GM23338 (cell line): ENCODE data around the gene TTLL9. TPM values are rescaled to one million over a fixed set of nuclear protein-coding genes. Genes with fewer than 3 reads are reported as not detected.
A peak's percentile ranks its signal among the peaks of the same experiment; 100 is the strongest.

Experiments
- ATAC-seq: fragments of 200-7000 bp; cut with Tn5 transposase; 3 replicates; pipeline ENCODE4 v1.9.1; 2020
- DNase-seq: peaks from one replicate; pipeline ENCODE4 v3.0.0-alpha.2; 2015; ENCODE audit warnings: low spot score
- H2AFZ ChIP-seq: fragments of 200-600 bp; sonication (generic); 2 replicates; pipeline ENCODE4 v1.8.0; 2016; ENCODE audit warnings: antibody characterized with exemption, mild to moderate bottlenecking, moderate library complexity
- H3F3A ChIP-seq: fragments of 200-600 bp; sonication (generic); replicated peaks from 2 replicates; pipeline ENCODE4 v1.8.0; 2017; ENCODE audit warnings: antibody characterized with exemption, mixed run types, low read depth
- H3K27ac ChIP-seq: fragments of 200-600 bp; sonication (generic); 2 replicates; pipeline ENCODE4 v1.6.1; 2016; ENCODE audit warnings: low read depth
- H3K27me3 ChIP-seq: fragments of 200-600 bp; sonication (generic); 2 replicates; pipeline ENCODE4 v1.8.0; 2016; ENCODE audit warnings: mild to moderate bottlenecking, mixed run types, moderate library complexity; ENCODE audit not compliant: insufficient read depth
- H3K36me3 ChIP-seq: fragments of 200-600 bp; sonication (generic); 2 replicates; pipeline ENCODE4 v1.8.0; 2016; ENCODE audit warnings: mild to moderate bottlenecking; ENCODE audit not compliant: insufficient read depth
- H3K4me1 ChIP-seq: fragments of 200-600 bp; sonication (generic); 2 replicates; pipeline ENCODE4 v1.8.0; 2016; ENCODE audit warnings: mild to moderate bottlenecking, moderate library complexity; ENCODE audit not compliant: insufficient read depth
- H3K4me2 ChIP-seq: fragments of 200-600 bp; sonication (generic); 2 replicates; pipeline ENCODE4 v1.7.1; 2017; ENCODE audit warnings: mixed run types
- H3K4me3 ChIP-seq: fragments of 200-600 bp; sonication (generic); 2 replicates; pipeline ENCODE4 v1.6.1; 2016; ENCODE audit warnings: mixed run types
- H3K79me2 ChIP-seq: fragments of 200-600 bp; sonication (generic); replicated peaks from 2 replicates; pipeline ENCODE4 v1.8.0; 2017; ENCODE audit warnings: mild to moderate bottlenecking; ENCODE audit not compliant: insufficient read depth
- H3K9me2 ChIP-seq: fragments of 200-600 bp; sonication (generic); 2 replicates; pipeline ENCODE4 v1.8.0; 2017; ENCODE audit not compliant: insufficient read depth
- H4K20me1 ChIP-seq: fragments of 200-600 bp; sonication (generic); replicated peaks from 2 replicates; pipeline ENCODE4 v1.8.0; 2017; ENCODE audit warnings: mild to moderate bottlenecking; ENCODE audit not compliant: insufficient read depth
- H3K27ac Mint-ChIP-seq: 2 replicates; pipeline ENCODE4 v1.8.0; 2020; ENCODE audit warnings: inconsistent platforms, mild to moderate bottlenecking, moderate library complexity, mixed read lengths
- H3K27me3 Mint-ChIP-seq: 3 replicates; pipeline ENCODE4 v1.8.0; 2022; ENCODE audit warnings: low read depth, mild to moderate bottlenecking, moderate library complexity, mixed read lengths, inconsistent platforms; ENCODE audit not compliant: insufficient read depth, poor library complexity
- H3K36me3 Mint-ChIP-seq: 3 replicates; pipeline ENCODE4 v1.8.0; 2021; ENCODE audit warnings: low read depth, mild to moderate bottlenecking, inconsistent platforms, moderate library complexity, mixed read lengths
- H3K4me1 Mint-ChIP-seq: 3 replicates; pipeline ENCODE4 v1.8.0; 2020; ENCODE audit warnings: mild to moderate bottlenecking, inconsistent platforms, mixed read lengths
- H3K4me3 Mint-ChIP-seq: 3 replicates; pipeline ENCODE4 v1.8.0; 2021; ENCODE audit warnings: moderate library complexity, mild to moderate bottlenecking, inconsistent platforms, mixed read lengths
- H3K9me3 Mint-ChIP-seq: 3 replicates; pipeline ENCODE4 v1.8.0; 2020; ENCODE audit warnings: moderate library complexity, mild to moderate bottlenecking, inconsistent platforms, mixed read lengths
- CREB1 ChIP-seq: fragments of 250-450 bp; sonication (Bioruptor Pico); IDR thresholded peaks from 2 replicates; pipeline ENCODE4 v1.5.0; 2020; ENCODE audit warnings: low read depth, mild to moderate bottlenecking, moderate library complexity
- ETS1 ChIP-seq: IDR thresholded peaks from 2 replicates; pipeline ENCODE4 v1.6.1; 2016; ENCODE audit warnings: antibody characterized with exemption
- EZH2phosphoT487 ChIP-seq: fragments of 200-600 bp; sonication (generic); IDR thresholded peaks from one replicate; pipeline ENCODE4 v1.8.1; 2018; ENCODE audit warnings: antibody characterized with exemption; ENCODE audit not compliant: unreplicated experiment
- STAT1 ChIP-seq: IDR thresholded peaks from one replicate; pipeline ENCODE4 v1.6.1; 2016; ENCODE audit warnings: antibody characterized with exemption; ENCODE audit not compliant: unreplicated experiment
- ZNF331 ChIP-seq: fragments of 250-450 bp; sonication (Bioruptor Pico); IDR thresholded peaks from 2 replicates; pipeline ENCODE4 v1.5.0; 2020; ENCODE audit warnings: low read depth, mild to moderate bottlenecking, moderate library complexity
- polyA plus RNA-seq: library from polyadenylated mRNA; unstranded; fragments of >200 nt; fragmentation: Nextera tagmentation; extraction: Ambion mirVana; gene quantifications from 2 replicates; pipeline ENCODE4 v1.2.1, GENCODE V29; 2016
- total RNA-seq: library from RNA; depleted of rRNA; stranded (reverse); fragments of >200 nt; shearing (Covaris generic); gene quantifications from 2 replicates; pipeline ENCODE4 v1.2.3, GENCODE V29; 2014
- TF ChIP-seq, protein P1 (sequence below): fragments of 250-450 bp; sonication (Bioruptor Pico); IDR thresholded peaks from 2 replicates; pipeline ENCODE4 v1.5.0; 2020; ENCODE audit warnings: mild to moderate bottlenecking, moderate library complexity

TTLL9 gene
- total and polyA plus RNA-seq, 2 experiments from 2014 or later, result not detected

DNA sequence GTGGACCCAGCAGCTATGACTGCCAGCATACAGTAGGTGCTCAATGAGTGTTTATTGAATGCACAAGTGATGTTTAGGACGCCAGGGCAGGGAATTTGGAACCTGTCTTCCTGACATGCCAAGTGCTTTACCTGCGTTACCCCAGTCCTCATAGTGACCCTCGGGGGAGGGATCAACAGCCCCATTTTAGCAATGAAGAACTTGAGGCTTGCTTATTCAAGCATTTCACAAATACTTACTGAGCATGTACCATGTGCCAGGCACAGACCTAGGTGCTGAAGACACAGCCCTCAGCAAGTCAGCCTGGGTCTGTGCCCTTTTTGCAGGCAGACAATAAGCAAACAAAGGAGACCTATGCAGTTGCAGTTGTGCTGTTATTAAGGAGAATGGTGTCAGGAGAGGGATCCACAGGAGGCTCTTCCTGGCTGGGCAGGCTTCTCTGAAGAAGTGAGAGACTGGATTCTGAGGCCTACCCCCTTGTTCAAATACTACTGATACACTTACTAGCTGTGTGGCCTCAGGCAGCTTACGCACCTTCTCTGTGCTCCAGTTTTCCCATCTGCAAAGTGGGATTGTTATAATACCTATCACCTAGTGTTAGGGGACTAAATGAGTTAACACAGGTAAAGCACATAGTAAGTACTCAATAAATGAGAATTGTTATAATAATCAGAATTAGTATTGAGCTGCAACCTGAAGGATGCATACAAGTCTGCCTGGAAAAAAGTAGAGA, 39.8 kb downstream of the TTLL9 start:
- ATAC-seq (no peak), DNase-seq (no peak)
- Histone ChIP-seq H3K4me2 (no peak overlapping the region), H3K79me2 (no peaks in the 10 kb centered on the region), H2AFZ (peak overlapping the region; percentile 87), H4K20me1 (no peaks in the 10 kb centered on the region), H3F3A (peaks cover 16% of the 10 kb centered on the region), H3K27me3 (no peaks in the 10 kb centered on the region), H3K27ac (no peak overlapping the region), H3K9me2 (no peaks in the 10 kb centered on the region; the same call in 1 of the 2 replicates), H3K4me1 (peaks cover 45% of the 10 kb centered on the region), H3K36me3 (no peaks in the 10 kb centered on the region), H3K4me3 (no peak overlapping the region)
- Mint-ChIP-seq H3K9me3 (peaks cover 72% of the 10 kb centered on the region), H3K36me3 (no peaks in the 10 kb centered on the region; the same call in 2 of the 3 replicates), H3K27me3 (peaks cover 8% of the 10 kb centered on the region), H3K27ac (no peak overlapping the region), H3K4me1 (peaks cover 49% of the 10 kb centered on the region), H3K4me3 (no peak overlapping the region; the same call in 2 of the 3 replicates)
- TF ChIP-seq EZH2phosphoT487 (no peak), CREB1 (CRISPR knock-in tag) (no peak), ETS1 (no peak), ZNF331 (no peak), STAT1 (no peak)
- TF ChIP-seq, protein P1, sequence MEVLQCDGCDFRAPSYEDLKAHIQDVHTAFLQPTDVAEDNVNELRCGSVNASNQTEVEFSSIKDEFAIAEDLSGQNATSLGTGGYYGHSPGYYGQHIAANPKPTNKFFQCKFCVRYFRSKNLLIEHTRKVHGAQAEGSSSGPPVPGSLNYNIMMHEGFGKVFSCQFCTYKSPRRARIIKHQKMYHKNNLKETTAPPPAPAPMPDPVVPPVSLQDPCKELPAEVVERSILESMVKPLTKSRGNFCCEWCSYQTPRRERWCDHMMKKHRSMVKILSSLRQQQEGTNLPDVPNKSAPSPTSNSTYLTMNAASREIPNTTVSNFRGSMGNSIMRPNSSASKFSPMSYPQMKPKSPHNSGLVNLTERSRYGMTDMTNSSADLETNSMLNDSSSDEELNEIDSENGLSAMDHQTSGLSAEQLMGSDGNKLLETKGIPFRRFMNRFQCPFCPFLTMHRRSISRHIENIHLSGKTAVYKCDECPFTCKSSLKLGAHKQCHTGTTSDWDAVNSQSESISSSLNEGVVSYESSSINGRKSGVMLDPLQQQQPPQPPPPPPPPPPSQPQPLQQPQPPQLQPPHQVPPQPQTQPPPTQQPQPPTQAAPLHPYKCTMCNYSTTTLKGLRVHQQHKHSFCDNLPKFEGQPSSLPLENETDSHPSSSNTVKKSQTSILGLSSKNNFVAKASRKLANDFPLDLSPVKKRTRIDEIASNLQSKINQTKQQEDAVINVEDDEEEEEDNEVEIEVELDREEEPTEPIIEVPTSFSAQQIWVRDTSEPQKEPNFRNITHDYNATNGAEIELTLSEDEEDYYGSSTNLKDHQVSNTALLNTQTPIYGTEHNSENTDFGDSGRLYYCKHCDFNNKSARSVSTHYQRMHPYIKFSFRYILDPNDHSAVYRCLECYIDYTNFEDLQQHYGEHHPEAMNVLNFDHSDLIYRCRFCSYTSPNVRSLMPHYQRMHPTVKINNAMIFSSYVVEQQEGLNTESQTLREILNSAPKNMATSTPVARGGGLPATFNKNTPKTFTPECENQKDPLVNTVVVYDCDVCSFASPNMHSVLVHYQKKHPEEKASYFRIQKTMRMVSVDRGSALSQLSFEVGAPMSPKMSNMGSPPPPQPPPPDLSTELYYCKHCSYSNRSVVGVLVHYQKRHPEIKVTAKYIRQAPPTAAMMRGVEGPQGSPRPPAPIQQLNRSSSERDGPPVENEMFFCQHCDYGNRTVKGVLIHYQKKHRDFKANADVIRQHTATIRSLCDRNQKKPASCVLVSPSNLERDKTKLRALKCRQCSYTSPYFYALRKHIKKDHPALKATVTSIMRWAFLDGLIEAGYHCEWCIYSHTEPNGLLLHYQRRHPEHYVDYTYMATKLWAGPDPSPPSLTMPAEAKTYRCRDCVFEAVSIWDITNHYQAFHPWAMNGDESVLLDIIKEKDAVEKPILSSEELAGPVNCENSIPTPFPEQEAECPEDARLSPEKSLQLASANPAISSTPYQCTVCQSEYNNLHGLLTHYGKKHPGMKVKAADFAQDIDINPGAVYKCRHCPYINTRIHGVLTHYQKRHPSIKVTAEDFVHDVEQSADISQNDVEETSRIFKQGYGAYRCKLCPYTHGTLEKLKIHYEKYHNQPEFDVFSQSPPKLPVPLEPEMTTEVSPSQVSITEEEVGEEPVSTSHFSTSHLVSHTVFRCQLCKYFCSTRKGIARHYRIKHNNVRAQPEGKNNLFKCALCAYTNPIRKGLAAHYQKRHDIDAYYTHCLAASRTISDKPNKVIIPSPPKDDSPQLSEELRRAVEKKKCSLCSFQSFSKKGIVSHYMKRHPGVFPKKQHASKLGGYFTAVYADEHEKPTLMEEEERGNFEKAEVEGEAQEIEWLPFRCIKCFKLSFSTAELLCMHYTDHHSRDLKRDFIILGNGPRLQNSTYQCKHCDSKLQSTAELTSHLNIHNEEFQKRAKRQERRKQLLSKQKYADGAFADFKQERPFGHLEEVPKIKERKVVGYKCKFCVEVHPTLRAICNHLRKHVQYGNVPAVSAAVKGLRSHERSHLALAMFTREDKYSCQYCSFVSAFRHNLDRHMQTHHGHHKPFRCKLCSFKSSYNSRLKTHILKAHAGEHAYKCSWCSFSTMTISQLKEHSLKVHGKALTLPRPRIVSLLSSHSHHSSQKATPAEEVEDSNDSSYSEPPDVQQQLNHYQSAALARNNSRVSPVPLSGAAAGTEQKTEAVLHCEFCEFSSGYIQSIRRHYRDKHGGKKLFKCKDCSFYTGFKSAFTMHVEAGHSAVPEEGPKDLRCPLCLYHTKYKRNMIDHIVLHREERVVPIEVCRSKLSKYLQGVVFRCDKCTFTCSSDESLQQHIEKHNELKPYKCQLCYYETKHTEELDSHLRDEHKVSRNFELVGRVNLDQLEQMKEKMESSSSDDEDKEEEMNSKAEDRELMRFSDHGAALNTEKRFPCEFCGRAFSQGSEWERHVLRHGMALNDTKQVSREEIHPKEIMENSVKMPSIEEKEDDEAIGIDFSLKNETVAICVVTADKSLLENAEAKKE (CRISPR knock-in tag), result no peak
